Ishikawa (cell line): ENCODE data around the gene LHPP.

ENCODE experiments used
- CEBPB ChIP-seq: IDR thresholded peaks from 2 replicates; pipeline ENCODE4 v1.6.1; 2012
- CREB1 ChIP-seq: IDR thresholded peaks from 2 replicates; pipeline ENCODE4 v1.6.1; 2012; ENCODE audit warnings: low read depth
- EGR1 ChIP-seq: IDR thresholded peaks from 2 replicates; pipeline ENCODE4 v1.6.1; 2012
- EP300 ChIP-seq: IDR thresholded peaks from 2 replicates; pipeline ENCODE4 v1.6.1; 2012; ENCODE audit warnings: borderline replicate concordance
- FOXM1 ChIP-seq: IDR thresholded peaks from 2 replicates; pipeline ENCODE4 v1.6.1; 2012; ENCODE audit warnings: low read depth, borderline replicate concordance
- NFIC ChIP-seq: IDR thresholded peaks from 2 replicates; pipeline ENCODE4 v1.6.1; 2012
- RAD21 ChIP-seq: IDR thresholded peaks from 2 replicates; pipeline ENCODE4 v1.6.1; 2012; ENCODE audit warnings: low read depth
- TAF1 ChIP-seq: IDR thresholded peaks from 2 replicates; pipeline ENCODE4 v1.6.1; 2012; ENCODE audit warnings: low read depth, mild to moderate bottlenecking
- TCF12 ChIP-seq: IDR thresholded peaks from 2 replicates; pipeline ENCODE4 v1.6.1; 2012; ENCODE audit warnings: low read depth
- TEAD4 ChIP-seq: IDR thresholded peaks from 2 replicates; pipeline ENCODE4 v1.6.1; 2012
- YY1 ChIP-seq: IDR thresholded peaks from 2 replicates; pipeline ENCODE4 v1.6.1; 2012; ENCODE audit warnings: low read depth
- ZBTB7A ChIP-seq: IDR thresholded peaks from 2 replicates; pipeline ENCODE4 v1.6.1; 2012; ENCODE audit warnings: low read depth
- TF ChIP-seq, protein P1 (sequence below): IDR thresholded peaks from 2 replicates; pipeline ENCODE4 v1.6.1; 2012; ENCODE audit warnings: low read depth, mild to moderate bottlenecking
- TF ChIP-seq, protein P2 (sequence below): IDR thresholded peaks from 2 replicates; pipeline ENCODE4 v1.6.1; 2012
- TF ChIP-seq, protein P3 (sequence below): IDR thresholded peaks from 2 replicates; pipeline ENCODE4 v1.6.1; 2012

The LHPP gene

DNA sequence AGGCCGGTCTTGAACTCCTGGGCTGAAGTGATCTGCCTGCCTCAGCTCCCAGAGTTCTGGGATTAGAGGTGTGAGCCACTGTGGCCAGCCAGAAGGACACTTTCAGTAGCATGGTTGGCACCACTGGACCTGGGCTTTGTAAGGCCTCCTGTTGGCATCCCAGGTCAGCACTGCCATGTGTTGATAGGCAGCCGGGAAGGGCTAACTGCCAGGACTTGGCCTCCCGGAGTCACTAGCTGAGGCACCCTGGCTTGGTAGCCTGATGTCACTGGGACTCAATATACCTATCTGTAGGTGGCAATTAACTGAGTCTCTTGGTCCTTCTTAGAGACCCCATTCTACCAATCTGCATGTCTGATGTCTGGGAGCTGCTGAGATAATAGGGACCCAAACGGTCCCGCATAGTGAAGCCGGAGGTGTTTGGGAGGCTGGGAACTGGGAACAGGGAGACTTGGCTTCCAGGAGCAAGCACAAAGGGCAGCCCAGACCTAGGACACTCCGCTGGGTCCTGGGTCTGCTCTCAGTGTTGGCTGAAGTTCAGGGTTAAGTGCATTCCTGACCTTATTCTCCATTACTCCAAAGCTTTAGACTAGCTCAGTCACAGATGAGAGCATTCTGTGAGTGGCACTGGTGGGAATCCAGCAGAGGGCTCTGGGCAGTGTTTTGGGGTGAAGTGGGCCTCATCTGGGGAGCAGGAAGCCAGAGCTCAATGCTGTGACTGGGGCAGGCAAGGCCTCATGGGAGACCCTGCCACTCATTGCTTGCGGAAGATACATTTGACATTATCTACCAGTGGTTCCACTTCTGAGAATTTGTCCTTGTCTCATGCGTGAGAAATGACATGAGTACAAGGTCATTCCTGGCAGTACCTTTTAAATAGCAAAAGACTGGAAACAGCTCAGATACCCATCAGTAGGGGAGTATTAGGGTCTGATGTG lies 2.7 kb downstream of the LHPP start:
- TF ChIP-seq TAF1: no peak

DNA sequence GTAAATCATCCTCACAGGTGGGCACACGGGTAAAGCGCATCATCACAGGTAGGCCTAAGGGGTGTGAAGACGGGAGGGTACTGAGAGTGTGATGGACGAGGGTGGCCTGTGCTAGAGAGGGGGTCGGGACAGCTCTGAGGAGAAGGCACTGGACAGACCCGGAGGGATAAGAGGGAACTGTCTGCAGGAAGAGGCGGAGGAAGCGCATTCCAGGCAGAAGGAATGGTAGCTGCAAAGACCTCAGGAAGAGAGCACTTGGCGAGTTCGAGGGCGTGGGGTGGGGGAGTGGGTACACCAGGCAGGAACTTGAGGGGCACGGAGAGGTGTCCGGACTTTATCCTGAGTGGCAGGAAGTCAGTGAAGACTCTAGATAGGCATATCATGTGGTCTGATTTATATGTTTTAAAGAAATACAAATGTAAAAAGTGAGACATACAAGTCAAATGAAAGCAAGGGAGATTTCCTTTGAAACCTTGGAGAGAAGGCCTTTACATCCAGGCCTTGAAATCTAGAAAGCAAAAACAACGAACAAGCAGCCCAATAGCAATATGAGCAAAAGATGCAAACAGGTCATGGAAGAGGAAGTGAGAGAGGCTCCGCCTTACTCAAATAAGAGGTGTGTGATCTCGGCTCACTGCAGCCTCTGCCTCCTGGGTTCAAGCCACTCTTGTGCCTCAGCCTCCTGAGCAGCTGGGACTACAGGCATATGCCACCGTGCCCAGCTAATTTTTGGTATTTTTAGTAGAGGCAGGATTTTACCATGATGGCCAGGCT lies 3.6 kb downstream of the LHPP start:
- TF ChIP-seq EGR1 (no peak), RAD21 (no peak), YY1 (no peak), FOXM1 (no peak), NFIC (no peak)

DNA sequence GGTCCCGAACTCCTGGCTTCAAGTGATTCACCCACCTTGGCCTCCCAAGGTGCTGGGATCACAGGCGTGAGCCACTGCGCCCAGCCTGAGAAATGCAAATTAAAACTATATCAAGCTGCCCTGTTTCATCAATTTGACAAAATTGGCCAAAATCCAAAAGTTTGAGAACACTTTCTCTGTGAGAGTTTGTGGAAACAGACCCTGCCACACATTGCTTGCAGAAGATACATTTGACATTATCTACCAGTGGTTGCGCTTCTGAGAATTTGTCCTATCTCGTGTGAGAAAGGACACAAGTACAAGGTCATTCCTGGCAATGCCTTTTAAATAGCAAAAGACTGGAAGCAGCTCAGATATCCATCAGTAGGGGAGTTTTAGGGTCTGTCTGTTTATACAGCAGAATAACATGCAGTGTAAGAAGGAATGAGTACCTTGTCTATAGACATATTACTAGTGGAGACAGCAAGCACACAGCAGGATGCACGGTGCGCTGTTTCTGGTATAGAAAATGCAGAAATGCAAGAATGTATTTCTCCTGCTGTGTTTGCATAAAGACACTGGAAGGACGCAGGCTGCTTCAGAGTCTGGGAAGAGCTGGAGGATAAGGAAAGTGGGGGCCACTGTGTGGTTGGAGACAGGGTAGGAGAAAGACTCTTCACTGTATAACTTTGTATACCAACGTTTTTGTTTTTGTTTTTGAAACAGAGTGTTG lies 4.3 kb downstream of the LHPP start:
- TF ChIP-seq YY1 (no peak), CEBPB (no peak), EP300 (no peak), TCF12 (no peak), NFIC (no peak), CREB1 (no peak), RAD21 (no peak)
- TF ChIP-seq, protein P1, sequence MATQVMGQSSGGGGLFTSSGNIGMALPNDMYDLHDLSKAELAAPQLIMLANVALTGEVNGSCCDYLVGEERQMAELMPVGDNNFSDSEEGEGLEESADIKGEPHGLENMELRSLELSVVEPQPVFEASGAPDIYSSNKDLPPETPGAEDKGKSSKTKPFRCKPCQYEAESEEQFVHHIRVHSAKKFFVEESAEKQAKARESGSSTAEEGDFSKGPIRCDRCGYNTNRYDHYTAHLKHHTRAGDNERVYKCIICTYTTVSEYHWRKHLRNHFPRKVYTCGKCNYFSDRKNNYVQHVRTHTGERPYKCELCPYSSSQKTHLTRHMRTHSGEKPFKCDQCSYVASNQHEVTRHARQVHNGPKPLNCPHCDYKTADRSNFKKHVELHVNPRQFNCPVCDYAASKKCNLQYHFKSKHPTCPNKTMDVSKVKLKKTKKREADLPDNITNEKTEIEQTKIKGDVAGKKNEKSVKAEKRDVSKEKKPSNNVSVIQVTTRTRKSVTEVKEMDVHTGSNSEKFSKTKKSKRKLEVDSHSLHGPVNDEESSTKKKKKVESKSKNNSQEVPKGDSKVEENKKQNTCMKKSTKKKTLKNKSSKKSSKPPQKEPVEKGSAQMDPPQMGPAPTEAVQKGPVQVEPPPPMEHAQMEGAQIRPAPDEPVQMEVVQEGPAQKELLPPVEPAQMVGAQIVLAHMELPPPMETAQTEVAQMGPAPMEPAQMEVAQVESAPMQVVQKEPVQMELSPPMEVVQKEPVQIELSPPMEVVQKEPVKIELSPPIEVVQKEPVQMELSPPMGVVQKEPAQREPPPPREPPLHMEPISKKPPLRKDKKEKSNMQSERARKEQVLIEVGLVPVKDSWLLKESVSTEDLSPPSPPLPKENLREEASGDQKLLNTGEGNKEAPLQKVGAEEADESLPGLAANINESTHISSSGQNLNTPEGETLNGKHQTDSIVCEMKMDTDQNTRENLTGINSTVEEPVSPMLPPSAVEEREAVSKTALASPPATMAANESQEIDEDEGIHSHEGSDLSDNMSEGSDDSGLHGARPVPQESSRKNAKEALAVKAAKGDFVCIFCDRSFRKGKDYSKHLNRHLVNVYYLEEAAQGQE: no peak
- TF ChIP-seq, protein P2, sequence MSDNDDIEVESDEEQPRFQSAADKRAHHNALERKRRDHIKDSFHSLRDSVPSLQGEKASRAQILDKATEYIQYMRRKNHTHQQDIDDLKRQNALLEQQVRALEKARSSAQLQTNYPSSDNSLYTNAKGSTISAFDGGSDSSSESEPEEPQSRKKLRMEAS: no peak

DNA sequence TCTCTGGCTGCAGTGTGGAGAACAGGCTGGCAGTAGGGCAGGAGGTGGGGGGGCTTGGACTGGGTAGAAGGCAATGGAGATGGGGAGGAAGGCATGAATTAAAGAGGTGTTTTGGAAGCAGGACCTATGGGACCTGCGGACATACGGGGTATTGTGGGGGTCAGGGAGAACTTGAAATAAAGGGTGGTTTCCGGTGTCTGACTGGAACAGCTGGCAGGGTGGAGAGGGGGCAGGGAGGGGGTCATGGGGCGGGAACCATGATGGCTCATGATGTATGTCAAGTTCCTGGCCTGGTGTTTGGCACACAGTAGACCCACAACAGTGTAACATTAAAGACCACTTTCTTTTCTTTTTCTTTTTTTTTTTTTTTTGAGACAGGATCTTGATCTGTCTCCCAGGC lies 5.5 kb downstream of the LHPP start:
- TF ChIP-seq TEAD4: no peak
- no peak for TF ChIP-seq NFIC

DNA sequence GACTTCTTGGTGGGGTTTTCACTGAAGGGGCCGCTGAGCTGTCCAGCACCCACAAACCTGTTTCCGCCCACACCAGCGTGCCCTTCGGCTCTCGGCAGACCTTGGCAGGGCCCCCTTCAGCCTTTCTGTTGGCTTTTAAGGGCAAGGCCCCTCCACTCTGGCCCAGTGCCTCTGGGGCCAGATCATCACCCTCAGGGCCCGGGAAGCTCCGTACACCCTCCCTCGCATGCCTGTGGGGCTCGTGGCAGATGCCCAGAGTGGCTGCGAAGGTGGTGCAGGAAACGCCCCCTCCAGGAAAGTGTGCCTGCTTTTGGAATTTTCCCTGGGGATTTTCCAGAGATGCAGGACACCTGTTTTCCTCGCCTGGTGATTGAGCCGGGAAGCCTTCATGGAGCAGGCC lies 7.0 kb downstream of the LHPP start:
- no peak for TF ChIP-seq FOXM1
- no peak for TF ChIP-seq CEBPB
- TF ChIP-seq, protein P2: no peak
- TF ChIP-seq CREB1: no peak

DNA sequence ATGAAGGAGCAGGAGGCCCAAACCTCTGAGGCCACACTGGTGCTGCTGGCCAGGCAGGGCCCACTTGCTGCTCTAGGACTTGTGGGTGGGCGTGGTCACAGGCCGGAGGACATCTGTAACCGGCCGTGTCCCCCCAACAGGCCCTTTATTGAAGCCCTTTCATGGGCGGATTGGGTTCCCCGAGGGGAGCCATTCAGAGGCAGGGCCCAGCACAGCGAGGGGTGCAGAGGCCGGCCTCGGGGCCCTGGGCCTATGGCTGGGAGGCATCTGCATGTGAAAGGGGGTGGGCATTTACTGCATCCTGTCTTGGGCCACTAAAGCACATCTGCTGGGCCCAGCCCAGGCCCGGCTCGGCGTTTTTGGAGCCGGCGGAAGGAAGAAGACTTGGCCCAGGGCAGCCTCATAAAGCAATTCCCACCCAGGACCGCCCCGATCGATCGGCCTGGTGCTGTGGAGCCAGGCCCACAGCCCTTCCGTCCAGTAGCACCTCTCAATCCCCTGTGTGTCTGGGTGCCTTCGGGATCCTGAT lies 8.4 kb downstream of the LHPP start:
- TF ChIP-seq YY1: no peak
- no peak for TF ChIP-seq TEAD4
- TF ChIP-seq, protein P2: no peak
- TF ChIP-seq NFIC: no peak
- no peak for TF ChIP-seq FOXM1
- TF ChIP-seq CEBPB: no peak
- TF ChIP-seq CREB1: no peak
- no peak for TF ChIP-seq EGR1
- no peak for TF ChIP-seq TAF1
- TF ChIP-seq TCF12: no peak
- TF ChIP-seq ZBTB7A: no peak
- no peak for TF ChIP-seq EP300
- no peak for TF ChIP-seq RAD21
- TF ChIP-seq, protein P1: no peak
- TF ChIP-seq, protein P3, sequence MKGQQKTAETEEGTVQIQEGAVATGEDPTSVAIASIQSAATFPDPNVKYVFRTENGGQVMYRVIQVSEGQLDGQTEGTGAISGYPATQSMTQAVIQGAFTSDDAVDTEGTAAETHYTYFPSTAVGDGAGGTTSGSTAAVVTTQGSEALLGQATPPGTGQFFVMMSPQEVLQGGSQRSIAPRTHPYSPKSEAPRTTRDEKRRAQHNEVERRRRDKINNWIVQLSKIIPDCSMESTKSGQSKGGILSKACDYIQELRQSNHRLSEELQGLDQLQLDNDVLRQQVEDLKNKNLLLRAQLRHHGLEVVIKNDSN: no peak
